ENCODE data around the gene HOXB9. TPM values are rescaled to one million over a fixed set of nuclear protein-coding genes. Genes with fewer than 3 reads are reported as not detected.

HOXB9 gene
- total and polyA plus RNA-seq, 2 of the 13 experiments (the other 11 are each of a cell fraction or from before 2014, with no cell fraction given) = not detected

DNA sequence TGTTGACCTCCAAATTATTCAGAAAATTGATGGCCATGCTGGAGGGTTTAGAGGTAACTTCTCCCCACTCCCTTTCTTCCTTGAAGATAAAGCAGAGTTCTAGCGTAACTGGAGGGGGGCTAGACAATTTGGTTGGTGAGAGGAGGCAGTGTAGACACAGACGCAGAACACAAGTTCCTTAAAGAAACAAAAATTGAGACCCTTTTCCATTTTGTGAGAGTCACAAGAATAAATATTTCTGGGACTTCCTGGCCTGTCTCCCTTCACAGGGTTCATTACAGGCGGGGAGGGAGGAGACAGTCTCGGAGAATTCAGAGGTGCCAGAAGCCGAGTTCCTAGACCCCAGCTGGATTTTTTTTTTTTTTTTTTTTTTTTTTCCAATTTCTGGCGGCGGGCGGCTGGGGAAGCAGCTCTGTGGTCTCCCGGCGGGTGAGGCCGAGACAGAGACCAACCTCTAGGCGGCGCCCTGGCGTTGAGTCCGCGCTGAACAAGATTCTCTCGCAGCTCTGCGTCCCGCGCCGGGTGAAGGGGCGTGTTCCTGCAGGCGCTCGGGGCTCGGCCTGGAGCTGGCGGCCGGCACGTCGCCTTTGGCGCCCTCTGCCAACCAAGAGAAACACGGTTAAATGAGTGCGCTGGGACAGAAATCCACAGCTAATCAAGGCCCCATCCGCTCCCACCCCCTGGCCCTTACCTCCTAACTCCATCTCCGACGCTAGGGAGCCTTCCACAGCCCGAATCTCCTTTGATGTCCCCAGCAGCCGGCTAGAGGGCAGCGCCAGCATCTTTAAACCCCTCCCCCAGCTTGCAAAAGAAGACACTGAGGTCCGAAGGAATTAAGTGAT, 10.2 kb upstream of the HOXB9 start (continued):
- peak; percentile 56; the same call in 1 of the 2 replicates for TF ChIP-seq GFI1 (CRISPR knock-in tag; IDR thresholded peaks at IDR 0.05; ENCODE audit: borderline replicate concordance)
- TF ChIP-seq DPF2 (CRISPR knock-in tag; IDR thresholded peaks at IDR 0.05; ENCODE audit: borderline replicate concordance, low read depth) = no peak
- TF ChIP-seq ZNF589 (CRISPR knock-in tag; conservative IDR thresholded peaks at IDR 0.05) = no peak
- no peak for TF ChIP-seq CENPX (CRISPR knock-in tag; IDR thresholded peaks at IDR 0.05)
- TF ChIP-seq RFX3 (CRISPR knock-in tag; IDR thresholded peaks at IDR 0.05) = no peak
- TF ChIP-seq PITX1 (CRISPR knock-in tag; IDR thresholded peaks at IDR 0.05) = peak; percentile 48; the same call in 1 of the 2 replicates
- TF ChIP-seq ZBTB38 (CRISPR knock-in tag; IDR thresholded peaks at IDR 0.05) = 0 out of 2 replicates have a peak, but pooled peaks have one; percentile 20
- TF ChIP-seq ZFP36 (IDR thresholded peaks at IDR 0.05; ENCODE audit: borderline replicate concordance, low read depth, low read length, partially characterized antibody) = peak; percentile 64
- no peak for TF ChIP-seq THYN1 (CRISPR knock-in tag; IDR thresholded peaks at IDR 0.05; ENCODE audit: borderline replicate concordance, low read depth)
- TF ChIP-seq, protein P1, sequence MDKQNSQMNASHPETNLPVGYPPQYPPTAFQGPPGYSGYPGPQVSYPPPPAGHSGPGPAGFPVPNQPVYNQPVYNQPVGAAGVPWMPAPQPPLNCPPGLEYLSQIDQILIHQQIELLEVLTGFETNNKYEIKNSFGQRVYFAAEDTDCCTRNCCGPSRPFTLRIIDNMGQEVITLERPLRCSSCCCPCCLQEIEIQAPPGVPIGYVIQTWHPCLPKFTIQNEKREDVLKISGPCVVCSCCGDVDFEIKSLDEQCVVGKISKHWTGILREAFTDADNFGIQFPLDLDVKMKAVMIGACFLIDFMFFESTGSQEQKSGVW (CRISPR knock-in tag; IDR thresholded peaks at IDR 0.05; ENCODE audit: borderline replicate concordance) = no peak
- no peak for TF ChIP-seq ZNF17 (CRISPR knock-in tag; IDR thresholded peaks at IDR 0.05)
- TF ChIP-seq ZNF234 (CRISPR knock-in tag; conservative IDR thresholded peaks at IDR 0.05) = no peak
- no peak for TF ChIP-seq NFIC (IDR thresholded peaks at IDR 0.05; ENCODE audit: low read length)
- 0 out of 2 replicates have a peak, but pooled peaks have one; percentile 31 for TF ChIP-seq PRDM10 (CRISPR knock-in tag; IDR thresholded peaks at IDR 0.05; ENCODE audit: low read depth)
- 0 out of 2 replicates have a peak, but pooled peaks have one; percentile 74 for TF ChIP-seq ZNF766 (CRISPR knock-in tag; IDR thresholded peaks at IDR 0.05; ENCODE audit: borderline replicate concordance)
- TF ChIP-seq, protein P2, sequence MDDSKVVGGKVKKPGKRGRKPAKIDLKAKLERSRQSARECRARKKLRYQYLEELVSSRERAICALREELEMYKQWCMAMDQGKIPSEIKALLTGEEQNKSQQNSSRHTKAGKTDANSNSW (CRISPR knock-in tag; IDR thresholded peaks at IDR 0.05; ENCODE audit: borderline replicate concordance) = no peak
- TF ChIP-seq ZNF605 (CRISPR knock-in tag; IDR thresholded peaks at IDR 0.05) = peak; percentile 66; the same call in 1 of the 2 replicates
- TF ChIP-seq ZFP37 (CRISPR knock-in tag; IDR thresholded peaks at IDR 0.05; ENCODE audit: borderline replicate concordance) = peak; percentile 43; the same call in 1 of the 2 replicates
- TF ChIP-seq, protein P3, sequence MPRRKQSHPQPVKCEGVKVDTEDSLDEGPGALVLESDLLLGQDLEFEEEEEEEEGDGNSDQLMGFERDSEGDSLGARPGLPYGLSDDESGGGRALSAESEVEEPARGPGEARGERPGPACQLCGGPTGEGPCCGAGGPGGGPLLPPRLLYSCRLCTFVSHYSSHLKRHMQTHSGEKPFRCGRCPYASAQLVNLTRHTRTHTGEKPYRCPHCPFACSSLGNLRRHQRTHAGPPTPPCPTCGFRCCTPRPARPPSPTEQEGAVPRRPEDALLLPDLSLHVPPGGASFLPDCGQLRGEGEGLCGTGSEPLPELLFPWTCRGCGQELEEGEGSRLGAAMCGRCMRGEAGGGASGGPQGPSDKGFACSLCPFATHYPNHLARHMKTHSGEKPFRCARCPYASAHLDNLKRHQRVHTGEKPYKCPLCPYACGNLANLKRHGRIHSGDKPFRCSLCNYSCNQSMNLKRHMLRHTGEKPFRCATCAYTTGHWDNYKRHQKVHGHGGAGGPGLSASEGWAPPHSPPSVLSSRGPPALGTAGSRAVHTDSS (CRISPR knock-in tag; conservative IDR thresholded peaks at IDR 0.05) = no peak
- peak; percentile 58; the same call in 1 of the 2 replicates for TF ChIP-seq MYC (CRISPR knock-in tag; IDR thresholded peaks at IDR 0.05; ENCODE audit: borderline replicate concordance)

All from HepG2 (cell line).